Hypothalamus (tissue), 51 donors: ENCODE results near the gene PPIC.

ENCODE experiments used
- DNase-seq, 51 donors: peaks; one replicate each; lab custom pipeline; 2025; lab: John Stamatoyannopoulos, UW

PPIC gene

GRCh38 chr5:123036391-123037103, at the start of gene PPIC:
PPIC (minus strand) TSS chr5:123036725; CDS start chr5:123036625, 100 bp downstream.
- DNase-seq = peak in 46 of 51 donors; percentile 4 to 80 (median 48)

DNA sequence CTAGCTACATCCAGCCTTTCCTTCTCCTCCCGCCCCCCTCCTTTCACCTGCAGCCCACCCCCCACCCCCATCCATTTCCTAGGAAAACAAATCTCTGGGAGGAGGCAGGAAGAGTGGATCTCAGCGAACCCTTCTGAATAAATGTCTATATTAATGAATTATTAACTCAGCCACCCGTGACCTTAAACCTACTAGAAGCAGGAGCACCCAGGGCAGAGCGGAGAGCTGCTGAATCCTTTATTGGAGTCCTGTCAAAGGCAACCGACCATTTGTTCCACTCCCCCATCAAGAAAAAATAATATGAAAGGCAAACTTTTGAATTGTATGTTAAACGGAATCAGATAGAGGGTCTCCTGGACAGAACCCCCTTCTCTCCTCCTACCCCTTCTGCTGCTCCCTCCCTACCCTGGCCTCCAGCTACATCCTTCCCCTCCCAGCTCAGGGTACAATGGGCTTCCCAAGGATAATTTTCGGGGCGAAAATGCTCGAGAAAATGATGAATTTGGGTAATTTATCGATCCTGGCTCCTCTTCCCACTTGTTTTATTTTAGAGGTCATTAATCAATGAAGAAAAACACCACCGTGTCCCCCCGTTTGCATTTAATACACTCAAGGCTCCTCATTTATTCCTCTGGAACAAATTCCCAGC, 49.2 kb upstream of the PPIC start:
- DNase-seq = no peak

DNA sequence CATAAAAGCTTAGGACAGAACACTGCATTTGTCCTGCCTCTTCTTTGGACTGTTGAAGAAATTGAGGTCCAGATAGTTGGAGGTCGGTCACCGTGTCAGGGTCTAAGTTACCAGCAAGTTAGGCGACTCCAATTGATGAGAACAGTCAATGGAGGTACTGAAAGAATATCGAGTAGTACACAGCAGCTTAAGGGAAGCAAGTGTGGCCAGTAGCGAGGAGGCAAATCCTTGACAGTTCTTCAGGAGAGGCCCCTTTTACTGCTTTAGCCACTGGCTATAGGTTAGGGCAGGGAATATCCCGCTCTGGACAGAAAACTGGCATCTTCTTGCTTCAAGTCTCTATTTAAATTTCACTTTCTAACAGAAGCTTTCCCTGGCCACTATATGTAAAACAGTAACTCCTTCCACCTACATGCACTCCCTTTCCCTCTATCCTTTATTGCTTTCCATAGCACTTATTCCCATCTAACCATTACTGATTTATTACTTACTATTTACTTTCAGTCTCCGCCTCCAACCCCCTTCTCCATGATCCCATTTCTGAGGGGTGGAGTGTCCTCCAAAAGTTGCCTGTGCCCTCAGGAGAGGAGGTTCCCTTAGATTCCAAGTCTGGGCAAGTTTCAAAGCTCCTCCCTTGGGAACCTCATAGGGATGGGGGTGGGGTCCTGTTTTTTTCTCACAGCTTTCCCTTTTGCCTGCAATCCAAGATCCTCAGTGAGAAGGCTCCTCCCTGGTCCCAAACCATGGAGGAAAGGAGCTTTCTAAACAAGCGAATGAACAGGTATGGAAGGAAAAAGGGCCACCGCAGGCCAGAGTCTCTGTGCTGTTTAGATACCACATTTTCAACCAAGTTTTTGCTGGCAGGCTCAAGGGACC, 48.4 kb upstream of the PPIC start:
- DNase-seq = no peak

DNA sequence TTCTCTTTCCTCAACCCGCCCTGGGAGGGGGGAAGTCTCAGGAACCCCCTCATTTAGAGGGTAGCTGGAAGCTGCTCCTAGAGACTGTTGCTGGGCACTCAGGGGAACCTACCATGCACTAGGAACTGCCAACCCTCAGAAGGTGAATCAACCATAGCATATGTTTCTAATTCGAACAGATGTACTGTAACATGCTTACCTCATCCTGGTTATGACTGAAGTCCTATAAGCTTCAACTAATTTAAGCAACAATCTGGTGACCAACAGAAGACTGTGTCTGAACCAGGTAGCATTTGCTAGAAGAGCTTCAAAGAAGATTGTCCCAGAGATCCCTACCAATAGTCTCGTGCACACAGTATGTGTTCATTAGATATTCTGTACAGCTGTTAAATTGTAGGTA, 46.8 kb upstream of the PPIC start:
- no peak for DNase-seq

DNA sequence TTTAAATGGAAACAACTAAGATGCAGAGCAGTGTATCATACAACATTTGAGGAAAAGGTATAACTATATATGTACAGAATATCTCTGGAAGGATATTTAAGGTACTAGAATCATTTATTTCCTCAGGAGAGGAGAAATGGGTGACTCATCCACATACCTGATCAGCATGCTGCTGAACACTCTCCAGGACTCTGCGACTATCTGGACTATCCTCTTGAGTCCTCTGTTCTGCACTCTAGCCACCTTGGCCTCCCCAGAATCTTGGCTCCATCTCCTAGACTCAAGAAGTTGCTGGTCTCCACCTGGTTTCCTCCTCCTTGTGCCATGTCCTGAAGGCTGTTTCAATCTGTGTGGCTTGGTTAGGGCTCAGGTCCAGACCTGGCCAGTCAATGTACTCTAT, 43.7 kb upstream of the PPIC start:
- DNase-seq = no peak

GRCh38 chr5:123075521-123076163, 39.1 kb upstream of the PPIC start:
- DNase-seq = no peak

GRCh38 chr5:123068368-123068938, 31.9 kb upstream of the PPIC start:
- DNase-seq = no peak

GRCh38 chr5:123066016-123066415, 29.5 kb upstream of the PPIC start:
- DNase-seq = no peak

- DNase-seq = no peak
These were observed 22.9 kb upstream of the PPIC start for GRCh38 chr5:123059455-123059854.

DNA sequence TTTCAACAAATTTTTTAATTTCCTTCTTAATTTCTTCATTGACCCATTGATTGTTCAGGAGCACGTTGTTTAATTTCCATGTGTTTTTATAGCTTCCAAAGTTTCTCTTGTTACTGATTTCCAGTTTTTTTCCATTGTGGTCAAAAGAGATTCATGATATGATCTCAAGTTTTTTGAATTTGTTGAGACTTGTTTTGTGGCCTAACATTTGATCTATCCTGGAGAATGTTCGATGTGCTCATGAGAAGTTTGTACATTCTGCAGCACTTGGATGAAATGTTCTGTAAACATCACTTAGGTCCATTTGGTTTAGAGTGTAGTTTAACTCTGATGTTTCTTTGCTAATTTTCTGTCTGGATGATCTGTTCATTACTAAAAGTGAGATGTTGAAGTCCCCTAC, 14.7 kb upstream of the PPIC start:
- DNase-seq = no peak

- no peak for DNase-seq
These were observed 11.2 kb upstream of the PPIC start for GRCh38 chr5:123047706-123048105.

DNA sequence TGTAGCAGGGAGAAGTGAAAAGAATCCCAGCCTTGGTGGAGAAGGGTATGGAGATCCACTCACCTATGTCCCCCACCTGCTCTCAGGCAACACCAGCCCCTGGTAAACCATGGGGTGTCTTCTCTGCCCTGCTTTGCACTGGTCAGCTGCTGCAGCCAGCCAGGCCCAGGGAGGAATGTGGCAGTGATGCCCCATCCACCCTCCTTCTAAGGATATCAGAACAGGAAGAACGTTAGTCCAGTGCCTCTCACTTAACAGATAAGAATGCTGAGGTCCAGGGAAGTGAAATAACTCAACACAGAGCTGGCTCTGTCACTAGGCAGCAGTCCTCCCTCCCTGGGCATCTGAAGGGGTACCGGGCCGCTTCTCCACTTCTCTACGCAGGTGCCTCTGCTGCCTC, 9.7 kb upstream of the PPIC start:
- no peak for DNase-seq

- no peak for DNase-seq
These were observed 8.5 kb upstream of the PPIC start for GRCh38 chr5:123044926-123045617.

- DNase-seq = no peak
These were observed 3.1 kb upstream of the PPIC start for GRCh38 chr5:123039673-123040072.

GRCh38 chr5:123037104-123037418, 536 bp upstream of the PPIC start:
- DNase-seq = no peak

GRCh38 chr5:123035918-123036390, 571 bp downstream of the PPIC start:
- DNase-seq = peak in 26 of 51 donors; percentile 2 to 63 (median 32)

GRCh38 chr5:123035360-123035917, 1.1 kb downstream of the PPIC start:
- peak in 2 of 51 donors; percentile 1 to 9 for DNase-seq

- DNase-seq = no peak
These were observed 3.3 kb downstream of the PPIC start for GRCh38 chr5:123033157-123033671.

DNA sequence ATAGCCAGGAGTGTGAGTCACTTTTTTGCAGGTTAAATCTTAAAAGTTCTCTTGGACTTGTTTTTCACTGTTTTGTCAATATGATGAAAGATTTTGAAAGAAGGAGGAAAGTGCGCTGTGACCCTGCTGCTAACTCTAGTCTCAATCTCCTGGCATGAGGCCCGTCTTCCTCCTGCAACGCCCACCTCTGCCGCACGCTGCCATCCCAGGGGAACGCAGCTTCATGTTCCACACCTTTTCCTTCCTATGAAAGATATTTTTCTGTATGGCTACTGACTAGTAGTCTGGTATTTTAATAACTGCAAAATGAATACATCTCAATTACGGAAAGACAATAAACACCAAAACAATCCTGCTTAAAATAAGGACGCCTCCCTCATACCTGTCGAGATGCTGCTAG, 8.3 kb downstream of the PPIC start:
- DNase-seq = no peak
